ENCODE results near the gene PACSIN3.

Gene PACSIN3

DNA sequence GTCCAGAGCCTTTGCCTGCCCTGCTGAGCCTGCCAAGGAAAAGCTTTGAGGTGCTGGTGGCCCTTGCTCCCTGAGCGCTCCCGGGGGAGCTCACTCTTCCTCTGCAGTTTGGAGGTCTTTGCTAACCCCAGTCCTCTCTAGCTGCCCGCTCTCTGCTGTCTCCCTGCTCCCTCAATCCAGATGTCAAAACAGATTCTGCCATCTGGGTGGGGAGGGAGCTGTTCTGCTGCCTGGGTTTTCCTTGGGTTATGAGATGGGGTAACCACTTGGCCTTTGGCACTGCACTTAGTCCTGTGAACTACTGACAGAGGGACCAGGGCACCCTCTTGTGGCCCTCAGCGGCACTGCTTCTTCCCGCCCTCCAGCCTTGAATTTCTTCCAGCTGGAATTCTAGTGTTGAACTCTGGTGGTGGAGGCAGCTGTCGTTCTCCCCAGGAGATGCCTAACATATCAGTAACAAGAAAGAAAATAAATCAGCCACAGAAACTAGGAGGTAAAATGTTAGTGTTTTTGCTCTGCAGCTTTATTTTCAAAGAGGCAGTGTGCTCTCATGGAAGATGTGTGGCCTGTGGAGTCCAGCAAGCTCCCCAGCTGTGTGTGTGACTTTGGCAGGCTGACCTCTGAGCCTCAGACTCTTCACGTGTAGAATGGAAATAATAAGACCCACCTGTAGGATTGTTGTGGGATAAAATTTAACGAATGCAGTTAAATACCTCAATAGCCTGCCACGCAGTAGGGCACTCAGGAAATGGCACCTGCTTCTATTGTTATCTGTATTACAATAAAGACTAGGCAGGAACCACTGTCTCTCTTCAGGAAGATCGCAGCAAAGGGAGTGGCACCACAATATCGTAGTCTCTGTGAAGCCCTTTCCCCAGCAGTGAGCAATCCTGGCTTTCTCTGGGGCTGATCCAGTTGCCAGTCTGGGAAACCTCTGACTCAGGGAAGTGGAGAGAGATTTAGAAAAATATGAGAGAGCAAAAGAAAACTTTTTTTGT is 33.0 kb downstream of the PACSIN3 start:
- TF ChIP-seq, protein P1, sequence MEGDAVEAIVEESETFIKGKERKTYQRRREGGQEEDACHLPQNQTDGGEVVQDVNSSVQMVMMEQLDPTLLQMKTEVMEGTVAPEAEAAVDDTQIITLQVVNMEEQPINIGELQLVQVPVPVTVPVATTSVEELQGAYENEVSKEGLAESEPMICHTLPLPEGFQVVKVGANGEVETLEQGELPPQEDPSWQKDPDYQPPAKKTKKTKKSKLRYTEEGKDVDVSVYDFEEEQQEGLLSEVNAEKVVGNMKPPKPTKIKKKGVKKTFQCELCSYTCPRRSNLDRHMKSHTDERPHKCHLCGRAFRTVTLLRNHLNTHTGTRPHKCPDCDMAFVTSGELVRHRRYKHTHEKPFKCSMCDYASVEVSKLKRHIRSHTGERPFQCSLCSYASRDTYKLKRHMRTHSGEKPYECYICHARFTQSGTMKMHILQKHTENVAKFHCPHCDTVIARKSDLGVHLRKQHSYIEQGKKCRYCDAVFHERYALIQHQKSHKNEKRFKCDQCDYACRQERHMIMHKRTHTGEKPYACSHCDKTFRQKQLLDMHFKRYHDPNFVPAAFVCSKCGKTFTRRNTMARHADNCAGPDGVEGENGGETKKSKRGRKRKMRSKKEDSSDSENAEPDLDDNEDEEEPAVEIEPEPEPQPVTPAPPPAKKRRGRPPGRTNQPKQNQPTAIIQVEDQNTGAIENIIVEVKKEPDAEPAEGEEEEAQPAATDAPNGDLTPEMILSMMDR (IDR thresholded peaks at IDR 0.05; ENCODE audit: insufficient read depth, missing control alignments) = peak; percentile 97
- FAIRE-seq (no peak), DNase-seq (ENCODE audit: insufficient read length, low spot score) (peak; percentile 92)

DNA sequence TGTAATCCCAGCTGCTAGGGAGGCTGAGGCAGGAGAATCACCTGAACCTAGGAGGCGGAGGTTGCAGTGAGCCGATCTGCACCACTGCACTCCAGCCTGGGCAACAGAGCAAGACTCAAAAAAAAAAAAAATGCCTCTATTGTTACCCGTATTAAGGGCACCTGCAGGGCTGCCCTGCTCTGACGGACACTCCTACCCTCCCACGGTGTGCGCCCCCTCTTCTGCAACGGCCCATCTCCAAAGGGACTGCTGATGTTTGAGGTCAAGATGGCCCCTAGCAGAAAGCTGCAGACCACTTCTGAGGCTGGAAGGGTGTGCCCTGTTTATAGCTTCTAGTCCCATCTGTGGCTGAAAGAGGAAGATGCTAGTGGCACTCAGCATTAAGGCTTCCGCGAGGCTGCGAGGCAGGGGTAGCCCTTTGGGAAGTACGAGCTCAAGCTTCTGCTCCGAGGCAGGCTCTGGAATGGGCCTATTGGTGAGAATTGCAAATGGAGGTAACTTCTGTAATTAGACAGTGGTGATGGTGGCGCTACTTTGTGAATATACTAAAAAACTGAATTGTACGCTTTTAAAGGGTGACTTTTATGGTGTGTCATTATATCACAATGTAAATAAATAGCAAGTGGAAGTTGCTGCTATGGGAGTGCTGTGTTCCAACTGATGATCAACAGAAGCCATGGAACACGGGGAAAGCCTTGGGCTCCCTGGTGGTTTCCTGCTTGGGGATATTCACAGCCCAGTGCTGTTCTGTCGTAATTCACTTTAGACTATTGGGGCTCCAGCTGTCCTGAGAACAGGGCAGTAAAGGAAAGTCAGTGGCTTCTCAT is 33.9 kb downstream of the PACSIN3 start:
- TF ChIP-seq, protein P1 (IDR thresholded peaks at IDR 0.05; ENCODE audit: insufficient read depth, missing control alignments) = no peak
- no peak for FAIRE-seq
- no peak for DNase-seq (ENCODE audit: insufficient read length, low spot score)

DNA sequence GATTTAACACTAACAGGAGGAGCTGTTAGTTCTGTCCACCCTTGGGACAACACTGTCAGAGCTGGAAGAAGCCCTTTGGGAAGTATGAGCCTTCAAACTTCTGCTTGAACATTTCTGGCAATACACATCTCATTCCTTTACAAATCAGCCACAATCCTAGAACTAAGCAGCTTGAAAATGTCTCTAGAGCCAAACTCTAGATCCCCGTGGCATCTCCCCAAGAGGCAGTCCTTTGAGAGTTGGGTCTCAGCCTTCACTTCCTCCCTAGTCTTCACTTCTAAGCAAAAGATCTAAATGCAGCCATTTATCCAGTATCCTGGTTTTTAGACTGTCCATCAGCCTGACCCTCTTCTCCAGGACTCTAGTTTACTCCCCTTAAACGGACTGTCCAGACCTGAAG is 36.5 kb downstream of the PACSIN3 start:
- no peak for FAIRE-seq
- TF ChIP-seq, protein P1 (IDR thresholded peaks at IDR 0.05; ENCODE audit: insufficient read depth, missing control alignments) = no peak

DNA sequence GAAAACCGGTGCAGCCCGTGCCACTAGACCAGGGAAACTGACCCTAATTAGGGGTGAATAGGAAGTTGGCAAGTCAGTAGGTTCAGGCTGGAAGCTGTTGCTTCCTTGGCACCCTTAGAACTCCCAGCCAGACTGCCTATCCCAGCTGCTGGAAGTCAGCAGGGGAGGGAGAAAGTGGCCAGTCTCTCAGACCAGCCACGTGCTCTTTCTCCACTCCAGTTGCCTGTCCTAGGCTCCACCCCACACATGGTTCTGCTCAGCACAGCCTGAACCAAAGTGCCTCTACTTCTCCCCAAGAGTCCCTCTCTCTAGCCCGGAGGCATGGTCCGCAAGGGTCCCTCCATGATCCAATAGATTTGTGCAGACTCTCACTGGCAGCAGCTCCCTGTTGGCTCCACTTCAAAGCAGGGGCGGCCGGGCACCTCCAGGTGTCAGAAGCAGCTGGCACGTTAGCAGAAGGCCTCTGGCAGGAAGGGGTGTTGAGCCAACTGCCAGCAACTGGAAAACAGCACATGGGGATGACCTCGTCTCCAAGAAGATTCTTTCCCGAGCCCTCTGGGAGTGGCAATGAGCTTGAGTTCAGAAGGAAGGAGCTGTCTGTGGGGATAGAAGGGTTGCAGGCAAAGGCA is 37.2 kb downstream of the PACSIN3 start:
- FAIRE-seq (no peak), DNase-seq (ENCODE audit: insufficient read length, low spot score) (no peak)
- TF ChIP-seq, protein P1 (IDR thresholded peaks at IDR 0.05; ENCODE audit: insufficient read depth, missing control alignments) = no peak

More for the DNA sequence above, 36.5 kb downstream of the PACSIN3 start:
- DNase-seq (ENCODE audit: insufficient read length, low spot score) = no peak

DNA sequence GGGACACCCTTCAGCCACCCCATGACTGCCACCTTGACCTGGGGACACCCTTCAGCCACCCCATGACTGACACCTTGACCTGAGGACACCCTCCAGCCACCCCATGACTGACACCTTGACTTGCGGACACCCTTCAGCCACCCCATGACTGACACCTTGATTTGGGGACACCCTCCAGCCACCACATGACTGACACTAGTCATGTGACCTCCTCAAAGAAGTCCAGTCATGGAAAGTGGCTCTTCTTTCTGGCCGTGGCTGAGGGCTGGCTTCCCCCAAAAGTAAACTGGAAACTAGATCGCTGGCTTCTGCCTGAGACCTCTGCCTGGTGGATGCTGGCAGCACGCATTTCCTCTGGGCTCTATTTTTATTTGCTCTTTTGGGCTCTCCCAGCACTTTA is 38.0 kb downstream of the PACSIN3 start:
- TF ChIP-seq, protein P1 (IDR thresholded peaks at IDR 0.05; ENCODE audit: insufficient read depth, missing control alignments) = no peak
- no peak for FAIRE-seq
- DNase-seq (ENCODE audit: insufficient read length, low spot score) = no peak

DNA sequence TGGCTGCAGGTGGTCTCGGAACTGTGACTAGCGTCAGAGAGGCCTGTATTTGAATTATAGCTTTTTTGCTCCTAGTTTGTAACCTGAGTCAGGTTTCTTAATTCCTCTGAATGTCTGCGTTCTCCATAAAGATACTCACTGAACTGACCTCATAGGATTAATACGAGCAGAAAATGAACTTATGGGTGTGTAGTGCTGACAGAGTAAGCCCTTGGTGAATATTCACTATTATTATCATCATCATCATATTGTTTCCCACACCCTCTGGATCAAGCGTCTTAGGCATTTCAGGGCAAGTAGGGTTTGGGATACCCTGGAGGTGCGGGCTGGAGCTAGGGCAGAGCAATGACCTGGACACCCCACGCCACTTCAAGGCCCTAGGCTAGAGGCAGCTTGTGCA is 38.6 kb downstream of the PACSIN3 start:
- FAIRE-seq (no peak), DNase-seq (ENCODE audit: insufficient read length, low spot score) (no peak)

More for the DNA sequence above, 38.6 kb downstream of the PACSIN3 start:
- TF ChIP-seq, protein P1 (IDR thresholded peaks at IDR 0.05; ENCODE audit: insufficient read depth, missing control alignments) = no peak

Data from D721Med (cell line).